Left colon (tissue), 2 donors: Measurements from ENCODE around the gene SIPA1. TPM values are rescaled to one million over a fixed set of nuclear protein-coding genes. Genes with fewer than 3 reads are reported as not detected.
A peak's percentile ranks its signal among the peaks of the same experiment; 100 is the strongest.

Source experiments
- ATAC-seq: fragments of 200-7000 bp; cut with Tn5 transposase; one replicate; pipeline ENCODE4 v1.9.1; 2020; ENCODE audit warnings: mild to moderate bottlenecking, moderate library complexity
- DNase-seq, 2 donors: peaks; one replicate each; pipeline ENCODE4 v3.0.0-alpha.2; 2020
- intact Hi-C, 2 donors: fragments of 100-400 bp; cut with DNase I in 1 of 2; cut with micrococcal nuclease in 1 of 2; formaldehyde crosslinking; loops; one replicate each; pipeline versions ENCODE4 v1.11.2 to v1.14.0; 2022; cut with DNase I, micrococcal nuclease
- total RNA-seq, 2 donors: library from RNA; stranded (reverse); fragmentation: NEBNext Ultra II Directional; extraction: Animal tissue kit (Norgen Biotek cat#: 25700); gene quantifications; one replicate each; pipeline ENCODE4 v1.2.1, GENCODE V29; 2021
- donor health status: DM: no; HTN: no; CAD: no.
- donor health status: DM: yes; HTN: yes; CAD: no.

The SIPA1 gene
- total RNA-seq, 2 donors from 2014 or later: 25.5 to 34.3 TPM

- intact Hi-C loops: loop anchor here in 1 of 2 donors (10.0 kb wide), 1 partner anchor 56 kb away; no protein-coding TSS in a partner anchor
- no peak for ATAC-seq
These were observed 17.2 kb upstream of the SIPA1 start for GRCh38 chr11:65620666-65621065.

GRCh38 chr11:65621460-65621859 lies 16.4 kb upstream of the SIPA1 start:
- ATAC-seq (no peak), DNase-seq (no peak)
- intact Hi-C loops: loop anchor here in 1 of 2 donors (10.0 kb wide), 1 partner anchor 57 kb away; no protein-coding TSS in a partner anchor

More at GRCh38 chr11:65620666-65621065, 17.2 kb upstream of the SIPA1 start:
- no peak for DNase-seq

- no peak for DNase-seq
- intact Hi-C loops: loop anchor here in 1 of 2 donors (10.0 kb wide), 1 partner anchor 57 kb away; no protein-coding TSS in a partner anchor
- no peak for ATAC-seq
These were observed 15.9 kb upstream of the SIPA1 start for GRCh38 chr11:65622011-65622410.

GRCh38 chr11:65623177-65623576 lies 14.7 kb upstream of the SIPA1 start:
- no peak for ATAC-seq
- intact Hi-C loops: loop anchor here in 1 of 2 donors (10.0 kb wide), 1 partner anchor 58 kb away; no protein-coding TSS in a partner anchor

GRCh38 chr11:65623852-65624616 lies 13.9 kb upstream of the SIPA1 start:
- intact Hi-C loops: loop anchor here in 1 of 2 donors (10.0 kb wide), 1 partner anchor 59 kb away; no protein-coding TSS in a partner anchor
- no peak for ATAC-seq
- DNase-seq: no peak

More at GRCh38 chr11:65623177-65623576, 14.7 kb upstream of the SIPA1 start:
- DNase-seq: no peak

- intact Hi-C loops: loop anchor here in 1 of 2 donors (10.0 kb wide), 1 partner anchor 60 kb away; no protein-coding TSS in a partner anchor
- no peak for ATAC-seq
- no peak for DNase-seq
These were observed 12.8 kb upstream of the SIPA1 start for GRCh38 chr11:65624931-65625627.

GRCh38 chr11:65625628-65626342 lies 12.1 kb upstream of the SIPA1 start:
- intact Hi-C loops: loop anchor here in 1 of 2 donors (10.0 kb wide), 1 partner anchor 61 kb away; no protein-coding TSS in a partner anchor
- ATAC-seq: peak; percentile 87
- DNase-seq: peak in 1 of 2 donors; percentile 74

GRCh38 chr11:65627202-65627601 lies 10.7 kb upstream of the SIPA1 start:
- no peak for ATAC-seq
- intact Hi-C loops: loop anchor here in 1 of 2 donors (10.0 kb wide), 1 partner anchor 62 kb away; no protein-coding TSS in a partner anchor

GRCh38 chr11:65629579-65629978 lies 8.3 kb upstream of the SIPA1 start:
- intact Hi-C loops: loop anchor here in 1 of 2 donors (10.0 kb wide), 1 partner anchor 65 kb away; no protein-coding TSS in a partner anchor
- ATAC-seq: no peak
- DNase-seq: no peak

More at GRCh38 chr11:65627202-65627601, 10.7 kb upstream of the SIPA1 start:
- no peak for DNase-seq

- DNase-seq (no peak), ATAC-seq (no peak)
- intact Hi-C loops: no loop called here
These were observed 7.7 kb upstream of the SIPA1 start for GRCh38 chr11:65630215-65630614.

- ATAC-seq: no peak
- DNase-seq: no peak
- intact Hi-C loops: no loop called here
These were observed 4.4 kb upstream of the SIPA1 start for GRCh38 chr11:65633390-65634108.

- ATAC-seq (no peak), DNase-seq (no peak)
- intact Hi-C loops: no loop called here
These were observed 3.8 kb upstream of the SIPA1 start for GRCh38 chr11:65634109-65634436.

- intact Hi-C loops: no loop called here
- no peak for DNase-seq
- no peak for ATAC-seq
These were observed 3.5 kb upstream of the SIPA1 start for GRCh38 chr11:65634440-65634839.

GRCh38 chr11:65634905-65635731 lies 2.8 kb upstream of the SIPA1 start:
- intact Hi-C loops: no loop called here
- DNase-seq (no peak), ATAC-seq (no peak)

GRCh38 chr11:65636108-65637031 lies 1.5 kb upstream of the SIPA1 start:
- intact Hi-C loops: no loop called here
- ATAC-seq (no peak), DNase-seq (no peak)

- ATAC-seq (no peak), DNase-seq (no peak)
- intact Hi-C loops: no loop called here
These were observed 806 bp upstream of the SIPA1 start for GRCh38 chr11:65637032-65637557.
